Panc1 (cell line): ENCODE data around the gene SCIMP.

Experiments used
- CTCF ChIP-seq: fragments of 450-650 bp; IDR thresholded peaks from 2 replicates; pipeline ENCODE4 v1.5.1; 2017; ENCODE audit warnings: mild to moderate bottlenecking
- POLR2AphosphoS5 ChIP-seq: IDR thresholded peaks from 2 replicates; pipeline ENCODE4 v1.6.1; 2012; ENCODE audit warnings: mild to moderate bottlenecking, low read depth, low read length, moderate library complexity

- TF ChIP-seq CTCF: no peak
- TF ChIP-seq POLR2AphosphoS5: no peak
Measured at GRCh38 chr17:5283571-5284315, 49.1 kb upstream of the SCIMP start.
